H1 (cell line): ENCODE results near the gene HHAT. TPM values are rescaled to one million over a fixed set of nuclear protein-coding genes. Genes with fewer than 3 reads are reported as not detected.

Source experiments
- BACH1 ChIP-seq: IDR thresholded peaks from 2 replicates; pipeline ENCODE4 v1.6.1; 2012; ENCODE audit warnings: low read length, improper control_type of control experiment
- EZH2 ChIP-seq: fragments of 200-600 bp; sonication (generic); IDR thresholded peaks from 2 replicates; pipeline ENCODE4 v1.7.1; 2012; ENCODE audit warnings: low read depth, mild to moderate bottlenecking, moderate library complexity, low read length, inconsistent platforms; ENCODE audit not compliant: severe bottlenecking
- RNF2 ChIP-seq: fragments of 200-900, 300-1000 bp; sonication (generic); IDR thresholded peaks from 2 replicates; pipeline ENCODE4 v1.7.1; 2016; ENCODE audit warnings: borderline replicate concordance, low read depth, mild to moderate bottlenecking, antibody characterized with exemption, low read length; ENCODE audit not compliant: poor library complexity, severe bottlenecking; ENCODE audit errors: missing control alignments
- SAP30 ChIP-seq: fragments of 300-600 bp; sonication (generic); IDR thresholded peaks from 2 replicates; pipeline ENCODE4 v1.7.1; 2012; ENCODE audit warnings: low read length, moderate library complexity, mild to moderate bottlenecking, inconsistent platforms; ENCODE audit not compliant: insufficient read depth, insufficient replicate concordance
- polyA plus RNA-seq, 7 experiments: library from polyadenylated mRNA; depleted of rRNA in 3 of 7; stranded (reverse) in 5 of 7; unstranded in 2 of 7; fragments of >200 nt in 5 of 7; fragments of 200-250 nt in 2 of 7; gene quantifications; 1 replicate in 5 of 7; 2 replicates in 1 of 7; 4 replicates in 1 of 7; pipeline versions ENCODE4 v1.2.1 to v1.2.3, GENCODE V29; 2011 to 2013; ENCODE audit warnings: missing spikeins in 2 of 7, mixed read lengths in 2 of 7
- total RNA-seq: library from RNA; stranded (reverse); fragmentation: NEBNext Ultra II Directional; extraction: Animal tissue kit (Norgen Biotek cat#: 25700); gene quantifications from 2 replicates; pipeline ENCODE4 v1.2.1, GENCODE V29; 2021

The HHAT gene
- total and polyA plus RNA-seq, 2 of the 8 experiments (the other 6 are each of a cell fraction or from before 2014, with no cell fraction given): 0.15 to 0.51 TPM

GRCh38 chr1:210688512-210689234 is 360.0 kb downstream of the HHAT start (continued):
- no peak for TF ChIP-seq EZH2
- TF ChIP-seq BACH1: no peak
- TF ChIP-seq SAP30: no peak
- no peak for TF ChIP-seq RNF2
